Panc1 (cell line): ENCODE results near the gene YES1.

ENCODE experiments used
- CTCF ChIP-seq: fragments of 450-650 bp; IDR thresholded peaks from 2 replicates; pipeline ENCODE4 v1.5.1; 2017; ENCODE audit warnings: mild to moderate bottlenecking
- POLR2AphosphoS5 ChIP-seq: IDR thresholded peaks from 2 replicates; pipeline ENCODE4 v1.6.1; 2012; ENCODE audit warnings: mild to moderate bottlenecking, low read depth, low read length, moderate library complexity
- SIN3A ChIP-seq: IDR thresholded peaks from 2 replicates; pipeline ENCODE4 v1.6.1; 2012; ENCODE audit warnings: low read depth, mild to moderate bottlenecking, low read length, moderate library complexity, borderline replicate concordance; ENCODE audit not compliant: insufficient read depth
- TF ChIP-seq, protein P1 (sequence below), 2 experiments: IDR thresholded peaks; 2 replicates each; pipeline ENCODE4 v1.6.1; 2011 to 2012; ENCODE audit warnings: low read depth in 2 of 2, control low read depth in 1 of 2, low read length in 1 of 2, mild to moderate bottlenecking in 1 of 2, moderate library complexity in 1 of 2; ENCODE audit not compliant: insufficient read depth in 1 of 2

GRCh38 chr18:850960-851359, 38.9 kb upstream of the YES1 start:
- TF ChIP-seq CTCF (no peak), SIN3A (no peak), POLR2AphosphoS5 (no peak)
- TF ChIP-seq, protein P1, sequence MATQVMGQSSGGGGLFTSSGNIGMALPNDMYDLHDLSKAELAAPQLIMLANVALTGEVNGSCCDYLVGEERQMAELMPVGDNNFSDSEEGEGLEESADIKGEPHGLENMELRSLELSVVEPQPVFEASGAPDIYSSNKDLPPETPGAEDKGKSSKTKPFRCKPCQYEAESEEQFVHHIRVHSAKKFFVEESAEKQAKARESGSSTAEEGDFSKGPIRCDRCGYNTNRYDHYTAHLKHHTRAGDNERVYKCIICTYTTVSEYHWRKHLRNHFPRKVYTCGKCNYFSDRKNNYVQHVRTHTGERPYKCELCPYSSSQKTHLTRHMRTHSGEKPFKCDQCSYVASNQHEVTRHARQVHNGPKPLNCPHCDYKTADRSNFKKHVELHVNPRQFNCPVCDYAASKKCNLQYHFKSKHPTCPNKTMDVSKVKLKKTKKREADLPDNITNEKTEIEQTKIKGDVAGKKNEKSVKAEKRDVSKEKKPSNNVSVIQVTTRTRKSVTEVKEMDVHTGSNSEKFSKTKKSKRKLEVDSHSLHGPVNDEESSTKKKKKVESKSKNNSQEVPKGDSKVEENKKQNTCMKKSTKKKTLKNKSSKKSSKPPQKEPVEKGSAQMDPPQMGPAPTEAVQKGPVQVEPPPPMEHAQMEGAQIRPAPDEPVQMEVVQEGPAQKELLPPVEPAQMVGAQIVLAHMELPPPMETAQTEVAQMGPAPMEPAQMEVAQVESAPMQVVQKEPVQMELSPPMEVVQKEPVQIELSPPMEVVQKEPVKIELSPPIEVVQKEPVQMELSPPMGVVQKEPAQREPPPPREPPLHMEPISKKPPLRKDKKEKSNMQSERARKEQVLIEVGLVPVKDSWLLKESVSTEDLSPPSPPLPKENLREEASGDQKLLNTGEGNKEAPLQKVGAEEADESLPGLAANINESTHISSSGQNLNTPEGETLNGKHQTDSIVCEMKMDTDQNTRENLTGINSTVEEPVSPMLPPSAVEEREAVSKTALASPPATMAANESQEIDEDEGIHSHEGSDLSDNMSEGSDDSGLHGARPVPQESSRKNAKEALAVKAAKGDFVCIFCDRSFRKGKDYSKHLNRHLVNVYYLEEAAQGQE (IDR thresholded peaks at IDR 0.05; ENCODE audit: insufficient read depth in 1 of 2, low read depth in 2 of 2, low read length in 1 of 2) = no peak
